Neural progenitor cell (in vitro differentiated cells): ENCODE data around the gene RANBP1. TPM values are rescaled to one million over a fixed set of nuclear protein-coding genes. Genes with fewer than 3 reads are reported as not detected.

ENCODE experiments used
- DNase-seq: peaks from one replicate; pipeline ENCODE4 v3.0.0-alpha.2; 2016; ENCODE audit warnings: low spot score
- H2AFZ ChIP-seq: fragments of 200-600 bp; sonication (generic); replicated peaks from 2 replicates; pipeline ENCODE4 v1.6.1; 2016; ENCODE audit warnings: antibody characterized with exemption
- H3F3A ChIP-seq: fragments of 200-600 bp; sonication (generic); 2 replicates; pipeline ENCODE4 v1.6.1; 2016; ENCODE audit warnings: antibody characterized with exemption, low read depth
- H3K27ac ChIP-seq: fragments of 200-600 bp; sonication (generic); 2 replicates; pipeline ENCODE4 v1.5.1; 2016; ENCODE audit warnings: mild to moderate bottlenecking
- H3K27me3 ChIP-seq: fragments of 200-600 bp; sonication (generic); 2 replicates; pipeline ENCODE4 v1.6.1; 2016; ENCODE audit warnings: mild to moderate bottlenecking, moderate library complexity
- H3K36me3 ChIP-seq: fragments of 200-600 bp; sonication (generic); 2 replicates; pipeline ENCODE4 v1.5.1; 2016
- H3K4me1 ChIP-seq: fragments of 200-600 bp; sonication (generic); 2 replicates; pipeline ENCODE4 v1.6.1; 2016; ENCODE audit warnings: mixed run types
- H3K4me2 ChIP-seq: fragments of 200-600 bp; sonication (generic); 2 replicates; pipeline ENCODE4 v1.6.1; 2016
- H3K4me3 ChIP-seq: fragments of 200-600 bp; sonication (generic); 2 replicates; pipeline ENCODE4 v1.5.1; 2016
- H3K79me2 ChIP-seq: fragments of 200-600 bp; sonication (generic); 2 replicates; pipeline ENCODE4 v1.6.1; 2016; ENCODE audit warnings: low read depth
- H3K9ac ChIP-seq: fragments of 200-600 bp; sonication (generic); 2 replicates; pipeline ENCODE4 v1.6.1; 2016
- H3K9me3 ChIP-seq: fragments of 200-600 bp; sonication (generic); 2 replicates; pipeline ENCODE4 v1.5.1; 2016; ENCODE audit warnings: low read depth
- H4K20me1 ChIP-seq: fragments of 200-600 bp; sonication (generic); 2 replicates; pipeline ENCODE4 v1.6.1; 2016; ENCODE audit warnings: low read depth
- H3K27ac Mint-ChIP-seq: 3 replicates; pipeline ENCODE4 v1.8.0; 2021; ENCODE audit warnings: mixed read lengths
- H3K27me3 Mint-ChIP-seq: 2 replicates; pipeline ENCODE4 v1.8.0; 2022; ENCODE audit warnings: low read depth, mild to moderate bottlenecking, inconsistent platforms, moderate library complexity, mixed read lengths; ENCODE audit not compliant: insufficient read depth
- H3K36me3 Mint-ChIP-seq: 3 replicates; pipeline ENCODE4 v1.8.0; 2021; ENCODE audit warnings: mixed read lengths
- H3K4me1 Mint-ChIP-seq: 3 replicates; pipeline ENCODE4 v1.8.0; 2021; ENCODE audit warnings: mixed read lengths
- H3K4me3 Mint-ChIP-seq: 3 replicates; pipeline ENCODE4 v1.8.0; 2021; ENCODE audit warnings: mild to moderate bottlenecking, moderate library complexity, mixed read lengths
- H3K9me3 Mint-ChIP-seq: 3 replicates; pipeline ENCODE4 v1.8.0; 2020; ENCODE audit warnings: mixed read lengths
- CTCF ChIP-seq: fragments of 200-600 bp; sonication (generic); IDR thresholded peaks from 2 replicates; pipeline ENCODE4 v1.5.1; 2017; ENCODE audit warnings: antibody characterized with exemption, mild to moderate bottlenecking
- EZH2 ChIP-seq: fragments of 200-600 bp; sonication (generic); IDR thresholded peaks from 2 replicates; pipeline ENCODE4 v1.6.1; 2017; ENCODE audit warnings: antibody characterized with exemption, mild to moderate bottlenecking, moderate library complexity
- EZH2phosphoT487 ChIP-seq: fragments of 200-600 bp; sonication (generic); IDR thresholded peaks from 2 replicates; pipeline ENCODE4 v1.6.1; 2017; ENCODE audit warnings: antibody characterized with exemption
- total RNA-seq: library from RNA; depleted of rRNA; stranded (reverse); fragments of >200 nt; gene quantifications from 2 replicates; pipeline ENCODE4 v1.2.3, GENCODE V29; 2015; ENCODE audit warnings: low replicate concordance

Gene RANBP1
- total RNA-seq, 1 donor from 2014 or later, result 918 TPM

GRCh38 chr22:20132686-20133246 lies 16.9 kb downstream of the RANBP1 start:
- DNase-seq, result no peak
- peak overlapping the region; percentile 95 for H3K4me3 ChIP-seq
- Mint-ChIP-seq H3K4me3 (peak overlapping the region; percentile 83), H3K9me3 (no peaks in the 10 kb centered on the region), H3K4me1 (peaks cover 16% of the 10 kb centered on the region), H3K27ac (no peak overlapping the region), H3K36me3 (peaks cover 2% of the 10 kb centered on the region), H3K27me3 (peaks cover 5% of the 10 kb centered on the region)
- peaks cover 36% of the 10 kb centered on the region for H3F3A ChIP-seq
- no peak overlapping the region for H3K27ac ChIP-seq
- no peak overlapping the region for H2AFZ ChIP-seq
- no peaks in the 10 kb centered on the region for H3K9me3 ChIP-seq
- peaks cover 65% of the 10 kb centered on the region for H4K20me1 ChIP-seq
- H3K36me3 ChIP-seq, result no peaks in the 10 kb centered on the region
- H3K79me2 ChIP-seq, result peaks cover 14% of the 10 kb centered on the region
- no peak overlapping the region for H3K9ac ChIP-seq
- H3K4me1 ChIP-seq, result peaks cover 8% of the 10 kb centered on the region
- no peaks in the 10 kb centered on the region for H3K27me3 ChIP-seq
- H3K4me2 ChIP-seq, result peak overlapping the region; percentile 96
- TF ChIP-seq EZH2phosphoT487, result no peak
- no peak for TF ChIP-seq CTCF
- no peak for TF ChIP-seq EZH2

- Mint-ChIP-seq H3K9me3 (no peaks in the 10 kb centered on the region), H3K27ac (no peak overlapping the region), H3K36me3 (no peaks in the 10 kb centered on the region), H3K4me3 (peak overlapping the region; percentile 83), H3K27me3 (peaks cover 4% of the 10 kb centered on the region), H3K4me1 (peaks cover 12% of the 10 kb centered on the region)
- Histone ChIP-seq H3K27me3 (no peaks in the 10 kb centered on the region), H3F3A (peaks cover 23% of the 10 kb centered on the region), H3K4me3 (no peak overlapping the region), H3K79me2 (peaks cover 14% of the 10 kb centered on the region), H2AFZ (no peak overlapping the region), H4K20me1 (peaks cover 65% of the 10 kb centered on the region), H3K36me3 (no peaks in the 10 kb centered on the region), H3K9ac (no peak overlapping the region), H3K27ac (no peak overlapping the region), H3K4me1 (peaks cover 8% of the 10 kb centered on the region), H3K4me2 (no peak overlapping the region), H3K9me3 (no peaks in the 10 kb centered on the region)
- no peak for DNase-seq
- no peak for TF ChIP-seq EZH2phosphoT487
- TF ChIP-seq EZH2, result no peak
- no peak for TF ChIP-seq CTCF
These were observed 18.1 kb downstream of the RANBP1 start for GRCh38 chr22:20133930-20134549.

GRCh38 chr22:20135265-20135664 lies 19.4 kb downstream of the RANBP1 start:
- Mint-ChIP-seq H3K4me1 (peaks cover 12% of the 10 kb centered on the region), H3K27ac (no peak overlapping the region)

More at GRCh38 chr22:20135265-20135664, 19.4 kb downstream of the RANBP1 start:
- Mint-ChIP-seq H3K9me3 (no peaks in the 10 kb centered on the region), H3K4me3 (no peak overlapping the region), H3K27me3 (peaks cover 2% of the 10 kb centered on the region), H3K36me3 (no peaks in the 10 kb centered on the region)
- Histone ChIP-seq H3K36me3 (no peaks in the 10 kb centered on the region), H3K79me2 (peaks cover 14% of the 10 kb centered on the region), H2AFZ (no peak overlapping the region), H3K27ac (no peak overlapping the region), H3K4me3 (no peak overlapping the region), H4K20me1 (peaks cover 70% of the 10 kb centered on the region), H3K4me2 (no peak overlapping the region), H3K9ac (no peak overlapping the region), H3F3A (peaks cover 11% of the 10 kb centered on the region), H3K9me3 (no peaks in the 10 kb centered on the region), H3K27me3 (no peaks in the 10 kb centered on the region), H3K4me1 (peaks cover 8% of the 10 kb centered on the region)
- DNase-seq, result no peak
- no peak for TF ChIP-seq EZH2phosphoT487
- no peak for TF ChIP-seq EZH2
- TF ChIP-seq CTCF, result no peak
